Stimulated activated CD8-positive, alpha-beta memory T cell treated with anti-CD3 and anti-CD28 coated beads, Interleukin-4, amount 100 ng/mL, for 24 hours (primary cell): ENCODE data around the gene GM2A.
A peak's percentile ranks its signal among the peaks of the same experiment; 100 is the strongest.

Experiments
- DNase-seq: peaks from one replicate; pipeline ENCODE4 v3.0.0-alpha.2; 2020; ENCODE audit warnings: low read depth

Gene GM2A

GRCh38 chr5:151252762-151253604 lies at the start of gene GM2A:
Gene GM2A (plus strand): TSS chr5:151253185. CDS start chr5:151253217, 32 bp downstream.
- DNase-seq, result peak; percentile 97

GRCh38 chr5:151204051-151204450 lies 48.9 kb upstream of the GM2A start:
- DNase-seq, result no peak

GRCh38 chr5:151205411-151205810 lies 47.6 kb upstream of the GM2A start:
- DNase-seq, result no peak

DNA sequence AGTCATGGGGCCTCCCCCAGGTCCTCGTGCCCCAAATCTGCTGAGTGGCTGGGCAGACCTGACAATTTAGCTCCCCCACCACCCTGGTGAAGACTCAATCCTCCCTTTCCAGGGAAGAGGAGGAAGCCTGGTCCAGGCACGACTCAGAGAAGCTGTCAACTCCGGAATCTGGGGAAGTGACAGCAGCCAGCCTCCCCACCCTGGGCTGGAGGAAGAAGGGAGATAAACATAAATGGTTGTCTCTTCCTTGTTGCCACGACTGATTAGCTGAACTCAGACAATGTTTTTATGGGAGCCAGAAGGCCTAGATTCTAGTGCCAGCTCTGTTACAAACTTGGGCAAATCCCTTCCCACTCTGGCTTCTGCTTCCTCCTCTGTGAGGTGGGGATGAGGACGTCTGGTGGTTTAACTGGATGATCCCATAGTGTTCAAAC lies 44.5 kb upstream of the GM2A start:
- no peak for DNase-seq

DNA sequence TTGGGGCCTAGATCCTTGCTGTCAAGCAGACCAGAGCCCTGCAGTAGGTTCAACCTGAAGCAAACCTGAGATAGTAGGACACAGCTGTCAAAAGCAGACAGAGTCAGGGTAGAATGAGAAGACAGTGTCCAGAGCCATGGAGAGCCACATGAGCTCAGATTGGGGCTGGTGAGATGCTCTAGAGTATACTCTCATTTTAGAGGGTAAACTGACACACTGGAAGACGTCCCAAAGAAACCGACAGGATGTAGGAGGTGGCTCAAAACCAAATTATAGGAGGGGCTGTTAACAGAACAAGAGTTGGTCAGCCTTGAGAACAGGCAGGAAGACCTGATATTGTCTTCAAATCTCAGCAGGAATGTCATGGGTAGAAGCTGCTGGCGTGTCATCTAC lies 40.6 kb upstream of the GM2A start:
- no peak for DNase-seq

GRCh38 chr5:151213803-151214613 lies 39.0 kb upstream of the GM2A start:
- peak; percentile 78 for DNase-seq

DNA sequence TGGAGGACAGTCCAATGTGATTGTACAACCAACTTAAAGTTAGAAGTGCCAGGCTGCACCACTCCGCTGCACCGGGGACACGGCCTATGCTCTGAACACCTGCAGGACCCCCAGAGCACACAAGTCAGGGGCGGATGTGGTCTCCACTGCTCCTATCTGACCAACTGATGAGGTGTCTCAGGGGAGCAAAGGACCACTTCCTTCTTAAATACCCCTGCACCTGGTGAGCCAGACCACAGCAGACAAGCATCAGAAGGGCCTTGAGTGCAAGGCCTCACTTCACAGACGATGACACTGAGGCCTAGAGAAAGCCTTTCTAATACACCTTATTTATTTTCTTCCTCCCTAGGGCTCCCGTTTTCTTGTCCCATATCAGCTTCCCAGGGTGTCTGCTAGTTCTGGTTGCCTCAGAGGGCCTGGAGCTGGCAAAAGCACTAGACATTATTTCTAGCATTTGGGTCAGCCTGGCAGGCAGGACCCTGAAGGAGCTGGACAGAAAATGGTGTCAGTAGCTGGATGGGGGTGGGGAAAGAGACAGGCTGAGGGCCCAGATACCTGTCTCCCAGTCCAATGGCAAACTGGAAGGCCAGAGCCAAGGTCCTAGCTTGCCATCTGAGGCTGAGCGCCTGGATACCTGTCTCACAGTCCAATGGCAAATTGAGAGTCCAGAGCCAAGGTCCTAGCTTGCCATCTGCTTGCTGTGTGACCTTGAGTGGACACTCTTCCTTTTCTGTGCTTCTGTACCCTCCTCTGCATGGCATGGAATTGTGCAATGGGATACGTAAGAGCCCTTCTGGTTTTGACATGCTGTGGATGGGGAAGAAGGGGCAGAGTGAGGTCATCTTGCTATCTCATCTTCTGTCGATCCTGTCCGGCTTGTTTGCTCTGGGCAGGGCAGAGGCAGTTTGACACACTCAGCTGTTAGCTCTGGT lies 38.1 kb upstream of the GM2A start:
- no peak for DNase-seq

DNA sequence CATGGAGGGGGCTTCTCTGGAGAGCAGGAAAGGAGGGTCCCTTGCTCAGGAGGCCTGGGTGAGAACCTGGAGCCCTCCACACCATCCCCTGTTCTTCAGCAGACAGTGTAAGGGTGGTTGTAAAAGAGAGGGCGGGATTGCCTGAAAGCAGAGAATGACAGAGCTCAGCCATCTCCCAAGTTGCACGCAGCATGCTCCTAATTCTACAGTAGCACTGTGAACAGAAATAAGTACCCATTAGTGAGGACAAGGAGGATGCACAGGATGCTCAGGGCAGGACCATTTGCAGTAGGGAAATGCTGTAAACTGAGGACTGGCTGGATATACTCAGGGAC lies 37.5 kb upstream of the GM2A start:
- DNase-seq, result no peak

- no peak for DNase-seq
These were observed 36.2 kb upstream of the GM2A start for GRCh38 chr5:151216781-151217180.

DNA sequence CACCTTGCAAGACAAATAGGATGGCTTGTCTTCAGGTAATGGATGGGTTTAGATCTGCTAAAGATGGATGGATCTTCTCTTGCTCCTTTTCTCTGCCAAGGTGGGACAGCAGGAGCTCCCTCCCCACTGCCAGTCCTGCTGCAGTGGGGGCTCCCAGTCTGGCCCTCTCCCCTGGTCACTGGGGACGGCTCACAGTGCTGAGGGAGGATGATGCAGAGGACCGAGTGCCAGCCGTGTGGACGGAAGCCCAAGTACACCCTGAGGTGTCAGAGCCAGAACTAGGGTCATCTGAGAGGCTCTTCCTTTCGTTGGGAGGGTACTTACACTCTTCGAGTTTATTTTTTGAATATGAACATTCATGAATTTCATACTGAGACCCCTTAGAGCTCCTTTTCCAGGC lies 34.8 kb upstream of the GM2A start:
- no peak for DNase-seq

- no peak for DNase-seq
These were observed 33.8 kb upstream of the GM2A start for GRCh38 chr5:151219138-151219537.

DNA sequence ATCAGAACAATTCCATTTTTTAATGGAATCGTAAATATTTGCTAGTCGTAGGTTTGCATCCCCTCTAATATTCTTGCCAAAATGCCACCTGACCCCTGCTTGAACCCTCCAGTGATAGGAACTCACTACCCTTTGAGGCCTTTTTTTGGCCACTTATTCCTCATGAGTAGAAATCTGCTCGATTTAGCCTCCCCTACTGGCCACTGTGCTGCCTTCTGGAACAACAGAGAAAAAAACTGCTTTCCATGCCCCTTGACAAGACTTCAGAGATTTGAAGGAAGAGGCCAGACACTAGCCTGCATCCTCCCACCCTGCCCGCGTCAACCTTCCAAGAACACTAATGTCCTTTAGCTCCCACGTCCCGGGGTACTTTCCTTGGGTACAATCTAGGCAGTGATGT lies 33.2 kb upstream of the GM2A start:
- no peak for DNase-seq

DNA sequence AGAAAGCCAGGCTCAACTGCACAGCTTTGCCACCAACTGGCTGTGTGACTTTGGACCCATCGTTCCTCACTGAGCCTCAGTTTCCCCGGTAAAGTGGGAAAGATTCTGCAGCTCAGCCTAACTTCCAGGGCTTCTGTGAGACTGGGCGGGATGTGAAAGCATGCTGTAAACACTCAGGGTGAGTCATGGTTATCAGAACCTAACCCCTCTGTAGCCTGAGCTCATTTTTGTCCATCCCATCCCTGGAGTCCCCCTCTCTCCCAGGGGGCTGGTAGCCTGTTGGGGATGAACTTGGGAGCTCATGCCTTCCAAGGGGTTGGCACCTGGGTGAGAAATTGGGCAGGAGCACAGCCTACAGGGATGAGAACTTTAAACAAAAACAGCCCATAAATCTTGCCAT lies 31.4 kb upstream of the GM2A start:
- DNase-seq, result no peak

- DNase-seq, result no peak
These were observed 30.8 kb upstream of the GM2A start for GRCh38 chr5:151222054-151222789.

GRCh38 chr5:151222790-151223446 lies 30.1 kb upstream of the GM2A start:
- DNase-seq, result peak; percentile 31

DNA sequence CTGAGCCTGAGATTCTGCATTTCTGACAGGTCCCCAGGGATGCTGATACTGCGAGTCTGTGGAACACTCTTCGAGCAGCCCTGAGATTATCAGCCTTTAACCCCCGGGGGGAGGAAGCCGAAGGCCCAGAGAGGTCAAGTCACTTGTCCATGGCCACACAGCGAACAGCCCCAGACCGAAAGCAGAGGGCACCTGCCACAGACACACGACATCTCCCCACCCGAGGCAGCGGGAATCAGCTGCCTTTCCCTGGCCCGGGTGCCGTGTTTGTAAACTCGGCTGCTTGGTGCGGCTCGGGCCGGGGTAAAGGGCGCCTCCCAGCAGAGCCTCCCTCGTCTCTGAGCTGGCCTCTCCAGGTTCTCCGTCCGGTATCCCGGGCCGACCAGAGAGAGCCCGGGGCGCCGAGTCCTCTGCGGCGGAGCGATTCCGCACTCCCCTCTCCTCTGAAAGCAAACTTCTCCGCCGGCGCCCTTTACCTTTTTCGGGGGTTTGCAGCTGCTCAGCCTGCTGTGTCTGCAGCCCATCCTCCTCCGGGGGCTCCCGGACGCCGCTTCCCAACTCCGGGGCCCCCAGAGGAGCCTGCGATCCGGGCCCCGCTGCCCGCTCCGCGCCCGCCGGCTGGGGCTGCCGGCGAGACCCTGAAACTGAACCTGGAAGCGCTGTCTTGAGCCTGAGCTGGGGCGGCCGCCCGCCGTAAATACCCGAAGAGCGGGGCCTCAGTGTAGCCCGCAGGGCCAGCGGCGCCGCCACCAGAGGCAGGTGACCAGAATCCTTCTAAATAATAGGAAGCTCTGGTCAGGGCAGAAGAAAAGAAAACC lies 29.3 kb upstream of the GM2A start, which contains the start of gene CCDC69:
TSS of gene CCDC69 (minus strand) at position 646 of the 818 bp plus-strand sequence. CDS start at position 524, 122 bp downstream.
- DNase-seq, result peak; percentile 38

- DNase-seq, result no peak
These were observed 28.6 kb upstream of the GM2A start for GRCh38 chr5:151224372-151224771.

DNA sequence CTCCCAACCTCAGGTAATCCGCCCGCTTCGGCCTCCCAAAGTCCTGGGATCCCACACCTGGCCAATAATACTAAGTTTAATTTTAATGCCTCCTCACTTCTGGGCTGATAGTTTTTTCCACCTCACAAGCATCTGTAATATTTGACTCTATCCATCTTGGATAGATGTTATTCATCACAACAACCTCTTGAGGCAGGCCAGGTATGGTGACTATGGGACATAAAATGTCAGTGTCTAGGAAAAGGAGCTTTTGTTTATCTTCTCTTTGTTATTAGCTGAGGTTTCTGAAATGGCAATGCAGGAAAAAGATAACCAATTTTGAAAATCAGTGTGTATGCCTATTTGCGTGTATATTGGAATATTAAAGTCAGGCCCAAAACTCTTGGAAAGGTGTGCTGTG lies 27.9 kb upstream of the GM2A start:
- no peak for DNase-seq

DNA sequence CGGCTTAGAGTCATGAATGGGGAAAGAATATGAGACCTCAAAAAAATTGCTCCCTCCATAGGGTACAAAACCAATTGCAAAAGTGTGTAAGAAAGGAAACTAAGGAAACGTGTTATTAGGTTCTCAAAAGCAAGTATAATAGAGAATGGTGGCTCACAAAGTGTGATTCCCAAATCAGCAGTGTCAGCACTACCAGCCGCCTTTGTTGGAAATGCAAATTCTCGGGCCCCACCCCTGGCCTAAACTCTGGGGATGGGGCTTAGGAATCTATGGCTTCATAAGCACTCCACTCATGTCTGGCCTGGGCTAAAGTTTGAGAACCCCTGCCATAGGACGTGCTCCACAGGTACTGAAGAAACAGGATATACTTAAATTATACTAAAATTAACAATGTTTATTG lies 27.5 kb upstream of the GM2A start:
- DNase-seq, result no peak

- DNase-seq, result no peak
These were observed 25.0 kb upstream of the GM2A start for GRCh38 chr5:151227918-151228447.
